OCI-LY7 (cell line): ENCODE results near the gene OGT. TPM values are rescaled to one million over a fixed set of nuclear protein-coding genes. Genes with fewer than 3 reads are reported as not detected.

Experiments
- BruUV-seq: library from RNA; stranded (reverse); fragments of 400-500 nt; replicated peaks from 2 replicates; lab custom pipeline; 2021; lab: Mats Ljungman, UMichigan
- CTCF ChIA-PET: fragments of 300-600 bp; sonication (Branson Sonifier 250); formaldehyde crosslinking; loops from one replicate; lab custom pipeline; 2022; ENCODE audit warnings: antibody characterized with exemption; ENCODE audit not compliant: unreplicated experiment; lab: Charles Lee
- POLR2A ChIA-PET: fragments of 300-600 bp; sonication (Branson Sonifier 250); formaldehyde crosslinking; loops from one replicate; lab custom pipeline; 2022; ENCODE audit warnings: antibody characterized with exemption; lab: Charles Lee
- DNase-seq: peaks from one replicate; pipeline ENCODE4 v3.0.0-alpha.2; 2015; ENCODE audit warnings: low spot score
- H2AFZ ChIP-seq: fragments of 200-600 bp; sonication (generic), shearing (Covaris generic); 2 replicates; pipeline ENCODE4 v1.6.1; 2014; ENCODE audit warnings: mild to moderate bottlenecking, antibody characterized with exemption, low read length, moderate library complexity
- H3K27ac ChIP-seq: fragments of 200-600 bp; sonication (generic); 2 replicates; pipeline ENCODE4 v1.5.1; 2014; ENCODE audit warnings: mixed run types, low read depth, mild to moderate bottlenecking, moderate library complexity, low read length, inconsistent platforms; ENCODE audit not compliant: poor library complexity, severe bottlenecking
- H3K36me3 ChIP-seq: fragments of 200-600 bp; sonication (generic); 2 replicates; pipeline ENCODE4 v1.6.1; 2014; ENCODE audit warnings: mild to moderate bottlenecking, antibody characterized with exemption, low read length, moderate library complexity, mixed read lengths; ENCODE audit not compliant: insufficient read depth
- H3K4me1 ChIP-seq: fragments of 200-600 bp; sonication (generic); 2 replicates; pipeline ENCODE4 v1.5.1; 2014; ENCODE audit warnings: mild to moderate bottlenecking, low read length; ENCODE audit not compliant: insufficient read depth, poor library complexity, severe bottlenecking
- H3K4me2 ChIP-seq: fragments of 200-600 bp; sonication (generic); 2 replicates; pipeline ENCODE4 v1.6.1; 2014; ENCODE audit warnings: mild to moderate bottlenecking, low read length
- H3K4me3 ChIP-seq: fragments of 200-600 bp; sonication (generic); 2 replicates; pipeline ENCODE4 v1.5.1; 2014; ENCODE audit warnings: mild to moderate bottlenecking, low read depth, low read length; ENCODE audit not compliant: poor library complexity, severe bottlenecking
- H3K79me2 ChIP-seq: fragments of 200-600 bp; sonication (generic); 2 replicates; pipeline ENCODE4 v1.6.1; 2016; ENCODE audit warnings: low read depth, mild to moderate bottlenecking, low read length, moderate library complexity, mixed read lengths; ENCODE audit not compliant: insufficient read depth
- H3K9me2 ChIP-seq: fragments of 200-600 bp; sonication (generic); 2 replicates; pipeline ENCODE4 v1.6.1; 2016; ENCODE audit warnings: mild to moderate bottlenecking, low read length, mixed read lengths; ENCODE audit not compliant: insufficient read depth
- H3K9me3 ChIP-seq: fragments of 200-600 bp; sonication (generic); 2 replicates; pipeline ENCODE4 v1.6.1; 2014; ENCODE audit warnings: mild to moderate bottlenecking, mixed run types, low read length, mixed read lengths
- H4K20me1 ChIP-seq: fragments of 200-600 bp; sonication (generic); 2 replicates; pipeline ENCODE4 v1.6.1; 2014; ENCODE audit warnings: mild to moderate bottlenecking, antibody characterized with exemption, low read length, moderate library complexity, mixed read lengths; ENCODE audit not compliant: insufficient read depth
- EZH2phosphoT487 ChIP-seq: fragments of 200-600 bp; sonication (generic); IDR thresholded peaks from 2 replicates; pipeline ENCODE4 v1.6.1; 2018; ENCODE audit warnings: low read depth, borderline replicate concordance, mild to moderate bottlenecking, mixed run types, antibody characterized with exemption, low read length, moderate library complexity, mixed read lengths
- intact Hi-C: fragments of 100-400 bp; cut with micrococcal nuclease; formaldehyde crosslinking; loops from one replicate; pipeline ENCODE4 v1.10.0; 2022; ENCODE audit not compliant: unreplicated experiment
- total RNA-seq, 2 experiments: library from RNA; depleted of rRNA in 1 of 2; stranded (reverse); fragments of >200 nt in 1 of 2; shearing (Covaris generic) in 1 of 2; gene quantifications; 2 replicates each; pipeline ENCODE4 v1.2.3, GENCODE V29; 2014 to 2022
- TF ChIP-seq, protein P1 (sequence below): fragments of 200-600 bp; sonication (generic); conservative IDR thresholded peaks from 2 replicates; pipeline ENCODE4 v1.5.1; 2014; ENCODE audit warnings: mild to moderate bottlenecking, antibody characterized with exemption, low read length, moderate library complexity, mixed read lengths

Gene OGT
- total RNA-seq, 2 experiments from 2014 or later, result 185 to 291 TPM

DNA sequence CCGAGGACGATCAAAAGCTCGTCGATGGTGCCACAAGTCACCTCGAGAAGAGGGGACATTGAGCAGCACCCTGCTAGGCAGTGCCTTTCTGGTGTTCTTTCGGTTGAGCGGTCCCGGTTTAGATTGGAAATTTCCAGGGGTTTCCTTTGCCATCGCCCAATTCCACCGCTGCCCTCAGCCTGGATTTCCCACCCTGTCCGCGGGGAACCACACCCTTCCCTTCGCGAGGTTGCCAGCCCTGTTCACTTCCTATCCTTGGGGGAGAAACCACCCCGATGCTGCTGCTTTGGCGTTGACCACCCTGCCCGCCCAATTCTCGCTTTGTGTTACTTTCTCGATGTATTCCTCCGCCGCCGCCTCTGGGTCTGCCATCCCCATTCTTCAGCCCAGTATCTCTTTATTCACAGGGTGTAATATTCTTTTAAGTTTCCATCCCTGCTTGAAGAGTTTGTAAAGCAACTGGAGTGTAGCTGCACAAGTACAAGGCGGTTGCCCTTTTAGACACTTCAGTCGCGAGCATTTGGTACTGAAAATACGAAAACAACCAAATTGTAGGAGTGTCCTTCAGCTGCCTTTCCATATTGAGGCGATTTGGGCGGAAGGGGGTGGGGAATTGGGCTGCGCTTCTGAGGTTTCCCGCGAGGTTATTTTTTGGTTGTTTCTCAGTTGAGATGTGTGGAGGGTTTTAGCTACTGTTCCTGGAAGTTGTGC, 1.1 kb downstream of the OGT start:
- TF ChIP-seq, protein P1, sequence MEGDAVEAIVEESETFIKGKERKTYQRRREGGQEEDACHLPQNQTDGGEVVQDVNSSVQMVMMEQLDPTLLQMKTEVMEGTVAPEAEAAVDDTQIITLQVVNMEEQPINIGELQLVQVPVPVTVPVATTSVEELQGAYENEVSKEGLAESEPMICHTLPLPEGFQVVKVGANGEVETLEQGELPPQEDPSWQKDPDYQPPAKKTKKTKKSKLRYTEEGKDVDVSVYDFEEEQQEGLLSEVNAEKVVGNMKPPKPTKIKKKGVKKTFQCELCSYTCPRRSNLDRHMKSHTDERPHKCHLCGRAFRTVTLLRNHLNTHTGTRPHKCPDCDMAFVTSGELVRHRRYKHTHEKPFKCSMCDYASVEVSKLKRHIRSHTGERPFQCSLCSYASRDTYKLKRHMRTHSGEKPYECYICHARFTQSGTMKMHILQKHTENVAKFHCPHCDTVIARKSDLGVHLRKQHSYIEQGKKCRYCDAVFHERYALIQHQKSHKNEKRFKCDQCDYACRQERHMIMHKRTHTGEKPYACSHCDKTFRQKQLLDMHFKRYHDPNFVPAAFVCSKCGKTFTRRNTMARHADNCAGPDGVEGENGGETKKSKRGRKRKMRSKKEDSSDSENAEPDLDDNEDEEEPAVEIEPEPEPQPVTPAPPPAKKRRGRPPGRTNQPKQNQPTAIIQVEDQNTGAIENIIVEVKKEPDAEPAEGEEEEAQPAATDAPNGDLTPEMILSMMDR, result no peak
- TF ChIP-seq EZH2phosphoT487, result no peak
- H2AFZ ChIP-seq, result no peak overlapping the region
- H3K27ac ChIP-seq, result peak overlapping the region; percentile 75
- ChIA-PET POLR2A (interaction anchor here (0.7 to 2.9 kb wide), 7 partner anchors 9 to 238 kb away, joined by 3 to 13 read pairs (median 4); partner anchors contain the start of gene TAF1), CTCF (interaction anchor here (0.5 kb wide), 1 partner anchor 168 kb away, joined by 3 read pairs; no protein-coding TSS in a partner anchor)
- H3K79me2 ChIP-seq, result peaks cover 61% of the 10 kb centered on the region
- intact Hi-C loops, result loop anchor here (1.0 to 2.0 kb wide), 3 partner anchors 7 to 465 kb away; partner anchors contain the start of genes SNX12 and TAF1
- H3K9me2 ChIP-seq, result no peaks in the 10 kb centered on the region
- DNase-seq, result peak; percentile 70
- H3K36me3 ChIP-seq, result peaks cover 47% of the 10 kb centered on the region
- no TSS peak for BruUV-seq
- peak overlapping the region; percentile 94 for H3K4me2 ChIP-seq
- peak overlapping the region; percentile 78 for H3K4me3 ChIP-seq
- H4K20me1 ChIP-seq, result peaks cover 22% of the 10 kb centered on the region
- no peaks in the 10 kb centered on the region for H3K9me3 ChIP-seq
- peaks cover 34% of the 10 kb centered on the region for H3K4me1 ChIP-seq

GRCh38 chrX:71534773-71535544, 2.1 kb downstream of the OGT start:
- intact Hi-C loops, result no loop called here
- no peak overlapping the region for H2AFZ ChIP-seq
- H3K9me3 ChIP-seq, result no peaks in the 10 kb centered on the region
- H3K4me3 ChIP-seq, result peak overlapping the region; percentile 78
- ChIA-PET POLR2A (interaction anchor here (0.5 to 2.9 kb wide), 6 partner anchors 8 to 339 kb away, joined by 3 to 13 read pairs (median 3); no protein-coding TSS in a partner anchor), CTCF (interaction anchor here (0.5 kb wide), 1 partner anchor 169 kb away, joined by 3 read pairs; no protein-coding TSS in a partner anchor)
- H3K4me1 ChIP-seq, result peaks cover 43% of the 10 kb centered on the region
- H3K79me2 ChIP-seq, result peaks cover 71% of the 10 kb centered on the region
- peak overlapping the region; percentile 94 for H3K4me2 ChIP-seq
- no peaks in the 10 kb centered on the region for H3K9me2 ChIP-seq
- peaks cover 57% of the 10 kb centered on the region for H3K36me3 ChIP-seq
- TF ChIP-seq, protein P1, result no peak
- TF ChIP-seq EZH2phosphoT487, result no peak
- H3K27ac ChIP-seq, result peak overlapping the region; percentile 75
- H4K20me1 ChIP-seq, result peaks cover 32% of the 10 kb centered on the region
- BruUV-seq, result no TSS peak
- no peak for DNase-seq
